HepG2 (cell line): ENCODE data around the gene DHX32. TPM values are rescaled to one million over a fixed set of nuclear protein-coding genes. Genes with fewer than 3 reads are reported as not detected.

Experiments
- ARNTL ChIP-seq: sonication (generic); formaldehyde crosslinking; IDR thresholded peaks from 2 replicates; pipeline ENCODE4 v1.4.0; 2020; ENCODE audit warnings: mild to moderate bottlenecking, missing genetic modification reagents
- FOXK2 ChIP-seq: fragments of 450-650 bp; IDR thresholded peaks from 2 replicates; pipeline ENCODE4 v1.6.1; 2016
- MXI1 ChIP-seq: IDR thresholded peaks from 3 replicates; pipeline ENCODE4 v1.6.1; 2012; ENCODE audit warnings: low read depth, low read length, inconsistent platforms, borderline replicate concordance
- SP2 ChIP-seq: sonication (generic); formaldehyde crosslinking; IDR thresholded peaks from 2 replicates; pipeline ENCODE4 v1.5.1; 2020; ENCODE audit warnings: mild to moderate bottlenecking, missing genetic modification reagents
- ZMAT3 ChIP-seq: sonication (generic); formaldehyde crosslinking; conservative IDR thresholded peaks from 2 replicates; pipeline ENCODE4 v1.7.0; 2021; ENCODE audit warnings: missing genetic modification reagents
- ZNF326 ChIP-seq: sonication (generic); formaldehyde crosslinking; IDR thresholded peaks from 2 replicates; pipeline ENCODE4 v1.4.0; 2020; ENCODE audit warnings: missing genetic modification reagents, borderline replicate concordance
- ZNF530 ChIP-seq: sonication (generic); formaldehyde crosslinking; IDR thresholded peaks from 2 replicates; pipeline ENCODE4 v1.5.0; 2020; ENCODE audit warnings: low read depth, mild to moderate bottlenecking, missing genetic modification reagents
- ZNF546 ChIP-seq: sonication (generic); formaldehyde crosslinking; conservative IDR thresholded peaks from 2 replicates; pipeline ENCODE4 v1.8.1; 2023; ENCODE audit warnings: mild to moderate bottlenecking, missing genetic modification reagents
- ZNF562 ChIP-seq: sonication (generic); formaldehyde crosslinking; IDR thresholded peaks from 2 replicates; pipeline ENCODE4 v1.8.0; 2022; ENCODE audit warnings: missing genetic modification reagents, borderline replicate concordance
- ZSCAN29 ChIP-seq: sonication (generic); formaldehyde crosslinking; conservative IDR thresholded peaks from 2 replicates; pipeline ENCODE4 v1.4.0; 2020; ENCODE audit warnings: mild to moderate bottlenecking, missing genetic modification reagents
- polyA plus RNA-seq, 8 experiments: library from polyadenylated mRNA; depleted of rRNA in 3 of 8; stranded (reverse) in 7 of 8; unstranded in 1 of 8; fragments of >200 nt; fragmentation: Illumina TruSeq in 4 of 8; extraction: Trizol in 4 of 8; gene quantifications; 2 replicates each; pipeline versions ENCODE4 v1.2.1 to v1.2.3, GENCODE V29; 2011 to 2016; ENCODE audit warnings: low read depth in 4 of 8, missing spikeins in 1 of 8, mixed read lengths in 1 of 8; ENCODE audit not compliant: insufficient read depth in 1 of 8
- total RNA-seq, 5 experiments: library from RNA; depleted of rRNA; stranded (reverse); fragments of >200 nt; fragmentation: Illumina TruSeq; extraction: Trizol; gene quantifications; 2 replicates each; pipeline ENCODE4 v1.2.3, GENCODE V29; 2016; ENCODE audit warnings: low read depth in 1 of 5
- TF ChIP-seq, protein P1 (sequence below): sonication (generic); formaldehyde crosslinking; IDR thresholded peaks from 2 replicates; pipeline ENCODE4 v1.4.0; 2020; ENCODE audit warnings: mild to moderate bottlenecking, missing genetic modification reagents
- TF ChIP-seq, protein P2 (sequence below): sonication (generic); formaldehyde crosslinking; conservative IDR thresholded peaks from 2 replicates; pipeline ENCODE4 v1.8.0; 2022; ENCODE audit warnings: low read depth, missing genetic modification reagents
- TF ChIP-seq, protein P3 (sequence below): sonication (generic); formaldehyde crosslinking; IDR thresholded peaks from 2 replicates; pipeline ENCODE4 v1.5.0; 2020; ENCODE audit warnings: mild to moderate bottlenecking, missing genetic modification reagents
- TF ChIP-seq, protein P4 (sequence below): sonication (generic); formaldehyde crosslinking; IDR thresholded peaks from 2 replicates; pipeline ENCODE4 v1.4.0; 2020; ENCODE audit warnings: missing genetic modification reagents, low read depth, mild to moderate bottlenecking, borderline replicate concordance

DHX32 gene
- total and polyA plus RNA-seq, 2 of the 13 experiments (the other 11 are each of a cell fraction or from before 2014, with no cell fraction given), result 15.5 to 16.5 TPM

DNA sequence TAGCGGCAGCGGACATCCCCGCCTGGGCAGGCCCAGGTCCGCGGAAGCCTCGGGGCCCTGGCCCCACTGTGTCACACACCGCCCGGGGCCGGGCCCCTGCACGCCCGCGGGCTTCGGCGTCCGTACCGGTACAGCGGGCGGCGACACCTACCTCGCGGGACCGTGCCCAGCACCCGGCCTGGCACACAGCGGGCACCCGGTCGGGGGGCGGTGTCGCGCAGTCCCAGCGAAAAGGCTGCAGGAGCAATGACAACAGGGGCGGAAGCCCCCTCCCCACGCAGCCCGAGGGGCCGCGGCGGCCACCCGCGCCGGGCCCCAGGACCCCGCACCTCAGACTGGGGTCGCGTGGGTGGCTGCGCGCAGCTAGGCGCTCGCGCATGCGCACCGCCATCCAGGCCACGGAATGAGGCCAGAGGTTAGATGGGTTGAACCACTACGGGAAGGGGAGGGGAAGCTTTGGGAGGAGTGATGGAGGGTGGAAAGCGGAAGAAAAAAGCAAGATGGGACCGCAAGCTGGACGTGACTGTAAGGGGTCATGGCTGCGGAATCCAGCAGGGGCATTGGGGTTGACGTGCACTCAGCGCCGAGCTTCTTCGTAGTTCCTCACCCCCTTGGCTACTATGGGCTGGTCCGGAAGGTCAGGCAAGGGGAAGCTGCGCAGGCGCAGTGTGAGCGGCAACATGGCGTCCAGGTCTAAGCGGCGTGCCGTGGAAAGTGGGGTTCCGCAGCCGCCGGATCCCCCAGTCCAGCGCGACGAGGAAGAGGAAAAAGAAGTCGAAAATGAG lies 58.0 kb downstream of the DHX32 start, which contains the start of the genes BCCIP and UROS (continued):
- TF ChIP-seq ARNTL (CRISPR knock-in tag) (no peak), ZNF546 (CRISPR knock-in tag) (no peak), ZNF530 (CRISPR knock-in tag) (no peak), ZNF562 (CRISPR knock-in tag) (no peak), MXI1 (peak; percentile 80; the same call in 2 of the 3 replicates), ZSCAN29 (CRISPR knock-in tag) (no peak), ZMAT3 (CRISPR knock-in tag) (no peak), FOXK2 (peak; percentile 100), SP2 (CRISPR knock-in tag) (peak; percentile 18; the same call in 1 of the 2 replicates), ZNF326 (CRISPR knock-in tag) (no peak)
- TF ChIP-seq, protein P1, sequence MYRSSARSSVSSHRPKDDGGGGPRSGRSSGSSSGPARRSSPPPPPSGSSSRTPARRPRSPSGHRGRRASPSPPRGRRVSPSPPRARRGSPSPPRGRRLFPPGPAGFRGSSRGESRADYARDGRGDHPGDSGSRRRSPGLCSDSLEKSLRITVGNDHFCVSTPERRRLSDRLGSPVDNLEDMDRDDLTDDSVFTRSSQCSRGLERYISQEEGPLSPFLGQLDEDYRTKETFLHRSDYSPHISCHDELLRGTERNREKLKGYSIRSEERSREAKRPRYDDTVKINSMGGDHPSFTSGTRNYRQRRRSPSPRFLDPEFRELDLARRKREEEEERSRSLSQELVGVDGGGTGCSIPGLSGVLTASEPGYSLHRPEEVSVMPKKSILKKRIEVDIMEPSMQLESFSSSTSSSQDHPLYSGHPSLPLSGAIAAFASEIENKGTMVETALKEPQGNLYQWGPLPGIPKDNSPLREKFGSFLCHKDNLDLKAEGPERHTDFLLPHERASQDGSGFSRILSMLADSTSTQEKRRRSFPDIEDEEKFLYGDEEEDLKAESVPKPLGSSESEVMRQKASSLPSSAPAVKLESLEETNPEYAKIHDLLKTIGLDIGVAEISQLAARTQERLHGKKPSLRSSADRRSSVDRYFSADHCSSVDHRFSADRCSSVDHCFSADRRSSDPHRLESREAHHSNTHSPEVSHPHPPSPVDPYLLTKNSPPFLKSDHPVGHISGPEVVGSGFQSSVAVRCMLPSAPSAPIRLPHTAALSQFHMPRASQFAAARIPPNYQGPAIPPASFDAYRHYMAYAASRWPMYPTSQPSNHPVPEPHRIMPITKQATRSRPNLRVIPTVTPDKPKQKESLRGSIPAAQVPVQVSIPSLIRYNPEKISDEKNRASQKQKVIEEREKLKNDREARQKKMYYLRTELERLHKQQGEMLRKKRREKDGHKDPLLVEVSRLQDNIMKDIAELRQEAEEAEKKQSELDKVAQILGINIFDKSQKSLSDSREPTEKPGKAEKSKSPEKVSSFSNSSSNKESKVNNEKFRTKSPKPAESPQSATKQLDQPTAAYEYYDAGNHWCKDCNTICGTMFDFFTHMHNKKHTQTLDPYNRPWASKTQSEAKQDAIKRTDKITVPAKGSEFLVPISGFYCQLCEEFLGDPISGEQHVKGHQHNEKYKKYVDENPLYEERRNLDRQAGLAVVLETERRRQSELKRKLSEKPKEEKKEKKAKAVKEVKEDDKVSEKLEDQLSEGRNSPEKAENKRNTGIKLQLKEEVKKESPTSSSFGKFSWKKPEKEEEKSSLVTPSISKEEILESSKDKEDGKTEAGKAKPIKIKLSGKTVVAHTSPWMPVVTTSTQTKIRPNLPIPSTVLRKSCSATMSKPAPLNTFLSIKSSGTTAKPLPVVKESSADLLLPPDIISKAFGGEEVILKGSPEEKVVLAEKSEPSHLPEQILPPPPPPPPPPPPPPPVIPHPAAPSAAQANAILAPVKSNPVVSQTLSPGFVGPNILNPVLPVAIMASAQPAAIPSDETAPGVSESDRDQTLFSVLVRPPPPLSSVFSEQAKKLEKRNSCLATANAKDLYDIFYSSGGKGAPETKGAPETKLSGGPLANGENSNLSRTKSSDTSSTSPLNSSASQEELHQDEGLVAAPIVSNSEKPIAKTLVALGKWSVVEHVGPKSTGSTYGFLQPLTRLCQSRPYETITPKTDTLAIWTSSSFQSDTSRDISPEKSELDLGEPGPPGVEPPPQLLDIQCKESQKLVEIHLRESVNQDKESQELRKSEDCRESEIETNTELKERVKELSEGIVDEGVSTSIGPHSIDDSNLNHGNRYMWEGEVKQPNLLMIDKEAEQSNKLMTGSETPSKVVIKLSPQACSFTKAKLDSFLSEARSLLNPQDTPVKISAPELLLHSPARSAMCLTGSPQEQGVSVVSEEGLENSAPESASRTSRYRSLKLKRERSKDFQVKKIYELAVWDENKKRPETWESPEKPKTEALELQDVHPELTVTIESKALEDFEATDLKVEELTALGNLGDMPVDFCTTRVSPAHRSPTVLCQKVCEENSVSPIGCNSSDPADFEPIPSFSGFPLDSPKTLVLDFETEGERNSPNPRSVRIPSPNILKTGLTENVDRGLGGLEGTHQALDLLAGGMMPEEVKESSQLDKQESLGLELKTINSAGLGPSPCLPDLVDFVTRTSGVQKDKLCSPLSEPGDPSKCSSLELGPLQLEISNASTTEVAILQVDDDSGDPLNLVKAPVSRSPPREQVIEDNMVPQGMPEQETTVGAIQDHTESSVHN, result no peak
- TF ChIP-seq, protein P2, sequence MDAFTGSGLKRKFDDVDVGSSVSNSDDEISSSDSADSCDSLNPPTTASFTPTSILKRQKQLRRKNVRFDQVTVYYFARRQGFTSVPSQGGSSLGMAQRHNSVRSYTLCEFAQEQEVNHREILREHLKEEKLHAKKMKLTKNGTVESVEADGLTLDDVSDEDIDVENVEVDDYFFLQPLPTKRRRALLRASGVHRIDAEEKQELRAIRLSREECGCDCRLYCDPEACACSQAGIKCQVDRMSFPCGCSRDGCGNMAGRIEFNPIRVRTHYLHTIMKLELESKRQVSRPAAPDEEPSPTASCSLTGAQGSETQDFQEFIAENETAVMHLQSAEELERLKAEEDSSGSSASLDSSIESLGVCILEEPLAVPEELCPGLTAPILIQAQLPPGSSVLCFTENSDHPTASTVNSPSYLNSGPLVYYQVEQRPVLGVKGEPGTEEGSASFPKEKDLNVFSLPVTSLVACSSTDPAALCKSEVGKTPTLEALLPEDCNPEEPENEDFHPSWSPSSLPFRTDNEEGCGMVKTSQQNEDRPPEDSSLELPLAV (CRISPR knock-in tag), result no peak
- TF ChIP-seq, protein P3, sequence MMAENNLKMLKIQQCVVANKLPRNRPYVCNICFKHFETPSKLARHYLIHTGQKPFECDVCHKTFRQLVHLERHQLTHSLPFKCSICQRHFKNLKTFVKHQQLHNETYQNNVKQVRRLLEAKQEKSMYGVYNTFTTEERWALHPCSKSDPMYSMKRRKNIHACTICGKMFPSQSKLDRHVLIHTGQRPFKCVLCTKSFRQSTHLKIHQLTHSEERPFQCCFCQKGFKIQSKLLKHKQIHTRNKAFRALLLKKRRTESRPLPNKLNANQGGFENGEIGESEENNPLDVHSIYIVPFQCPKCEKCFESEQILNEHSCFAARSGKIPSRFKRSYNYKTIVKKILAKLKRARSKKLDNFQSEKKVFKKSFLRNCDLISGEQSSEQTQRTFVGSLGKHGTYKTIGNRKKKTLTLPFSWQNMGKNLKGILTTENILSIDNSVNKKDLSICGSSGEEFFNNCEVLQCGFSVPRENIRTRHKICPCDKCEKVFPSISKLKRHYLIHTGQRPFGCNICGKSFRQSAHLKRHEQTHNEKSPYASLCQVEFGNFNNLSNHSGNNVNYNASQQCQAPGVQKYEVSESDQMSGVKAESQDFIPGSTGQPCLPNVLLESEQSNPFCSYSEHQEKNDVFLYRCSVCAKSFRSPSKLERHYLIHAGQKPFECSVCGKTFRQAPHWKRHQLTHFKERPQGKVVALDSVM (CRISPR knock-in tag), result 0 out of 2 replicates have a peak, but pooled peaks have one; percentile 34
- TF ChIP-seq, protein P4, sequence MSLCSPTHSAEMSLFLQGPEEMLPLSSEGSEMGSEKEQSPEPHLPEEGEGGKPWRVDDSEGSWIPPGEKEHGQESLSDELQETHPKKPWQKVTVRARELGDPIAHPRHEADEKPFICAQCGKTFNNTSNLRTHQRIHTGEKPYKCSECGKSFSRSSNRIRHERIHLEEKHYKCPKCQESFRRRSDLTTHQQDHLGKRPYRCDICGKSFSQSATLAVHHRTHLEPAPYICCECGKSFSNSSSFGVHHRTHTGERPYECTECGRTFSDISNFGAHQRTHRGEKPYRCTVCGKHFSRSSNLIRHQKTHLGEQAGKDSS (CRISPR knock-in tag), result no peak
